Psoas muscle (tissue), 8 donors: ENCODE results near the gene BAIAP3. TPM values are rescaled to one million over a fixed set of nuclear protein-coding genes. Genes with fewer than 3 reads are reported as not detected.

Experiments
- ATAC-seq, 4 donors: fragments of 200-7000 bp; cut with Tn5 transposase; one replicate each; pipeline ENCODE4 v1.9.1; 2020; ENCODE audit warnings: moderate library complexity in 3 of 4, mild to moderate bottlenecking in 2 of 4
- DNase-seq, 2 donors: peaks; one replicate each; pipeline ENCODE4 v3.0.0-alpha.2; 2020
- H3K27ac ChIP-seq: fragments of 200-600 bp; one replicate; pipeline ENCODE4 v1.8.0; 2022
- H3K27me3 ChIP-seq, 3 donors: fragments of 200-600 bp in 1 of 3; one replicate each; pipeline versions ENCODE4 v1.6.1 to v1.8.0; 2013 to 2022; ENCODE audit warnings: low read length in 2 of 3, mild to moderate bottlenecking in 2 of 3, moderate library complexity in 1 of 3; ENCODE audit not compliant: insufficient read depth in 3 of 3
- H3K36me3 ChIP-seq, 2 donors: fragments of 200-600 bp in 1 of 2; one replicate each; pipeline versions ENCODE4 v1.6.1 to v1.8.0; 2013 to 2022; ENCODE audit warnings: low read depth in 1 of 2, mild to moderate bottlenecking in 1 of 2, moderate library complexity in 1 of 2; ENCODE audit not compliant: insufficient read depth in 1 of 2
- H3K4me1 ChIP-seq: fragments of 200-600 bp; one replicate; pipeline ENCODE4 v1.8.0; 2022
- H3K4me3 ChIP-seq: fragments of 200-600 bp; one replicate; pipeline ENCODE4 v1.8.0; 2022; ENCODE audit warnings: mild to moderate bottlenecking
- H3K9me3 ChIP-seq: fragments of 200-600 bp; one replicate; pipeline ENCODE4 v1.8.0; 2022
- WGBS, 3 donors: extraction: QIAGEN DNeasy Blood & Tissue Kit; methylation state at CpG; one replicate each; pipeline versions ENCODE4 v1.1.6 to v1.1.7; 2013; 5-methylcytosine and 5-hydroxymethylcytosine counted together
- intact Hi-C, 2 donors: fragments of 100-400 bp; cut with DNase I; formaldehyde crosslinking; loops; one replicate each; pipeline versions ENCODE4 v1.11.0 to v1.14.2; 2022
- polyA plus RNA-seq, 3 donors: library from polyadenylated mRNA; stranded (reverse); fragments of 200-250 nt; gene quantifications; one replicate each; pipeline ENCODE4 v1.2.3, GENCODE V29; 2013
- total RNA-seq, 4 donors: library from RNA; stranded (reverse); fragmentation: NEBNext Ultra II Directional in 2 of 4; extraction: Animal tissue kit (Norgen Biotek cat#: 25700) in 2 of 4; gene quantifications; one replicate each; pipeline versions ENCODE4 v1.2.1 to v1.2.4, GENCODE V29; 2021 to 2023
- TF ChIP-seq, protein P1 (sequence below): fragments of 200-600 bp; IDR thresholded peaks from one replicate; pipeline ENCODE4 v1.8.0; 2022; ENCODE audit warnings: antibody characterized with exemption
- donor health status: healthy with polysubstance abuse.
- donor health status: DM: no; HTN: no; CAD: no; lungs with moderate emphysema.
- donor health status: Bipolar disorder and iron deficiency.
- donor health status: healthy.
- donor health status: DM: yes; HTN: yes; CAD: no.
- donor health status: DM: no; HTN: no; CAD: no.
- donor health status: DM: no; HTN: no; CAD: no.
- donor health status: DM: yes; HTN: yes; CAD: no.

BAIAP3 gene
- total and polyA plus RNA-seq, 7 donors, result 0.38 to 3.5 (median 1.1) TPM

DNA sequence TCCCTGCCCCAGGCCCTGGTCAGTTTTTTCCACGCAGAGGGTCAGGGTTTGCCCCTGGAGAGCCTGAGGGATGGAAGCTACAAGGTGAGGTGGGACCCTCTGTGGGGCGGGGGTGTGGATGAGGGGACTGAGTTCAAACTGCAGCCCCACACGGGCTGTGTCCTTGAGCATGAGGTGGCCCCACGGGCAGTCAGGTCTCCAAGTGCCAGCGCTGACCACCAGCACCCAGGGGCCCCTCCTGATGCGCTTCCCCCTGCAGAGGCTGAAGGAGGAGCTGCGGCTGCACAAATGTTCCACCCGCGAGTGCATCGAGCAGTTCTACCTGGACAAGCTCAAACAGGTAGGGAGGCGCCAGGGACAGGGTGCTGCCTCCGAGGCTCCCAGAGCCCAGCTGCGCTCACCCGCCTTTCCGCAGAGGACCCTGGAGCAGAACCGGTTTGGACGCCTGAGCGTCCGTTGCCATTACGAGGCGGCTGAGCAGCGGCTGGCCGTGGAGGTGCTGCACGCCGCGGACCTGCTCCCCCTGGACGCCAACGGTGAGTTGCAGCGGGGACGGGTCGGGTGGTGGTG, 13.9 kb downstream of the BAIAP3 start:
- no peak for DNase-seq
- Histone ChIP-seq H3K27me3 (no peaks in the 10 kb centered on the region), H3K27ac (no peak overlapping the region), H3K36me3 (peaks cover 0 to 31% of the 10 kb centered on the region in 2 donors), H3K4me3 (no peak overlapping the region), H3K9me3 (no peaks in the 10 kb centered on the region), H3K4me1 (peaks cover 15% of the 10 kb centered on the region)
- ATAC-seq, result no peak
- TF ChIP-seq, protein P1, sequence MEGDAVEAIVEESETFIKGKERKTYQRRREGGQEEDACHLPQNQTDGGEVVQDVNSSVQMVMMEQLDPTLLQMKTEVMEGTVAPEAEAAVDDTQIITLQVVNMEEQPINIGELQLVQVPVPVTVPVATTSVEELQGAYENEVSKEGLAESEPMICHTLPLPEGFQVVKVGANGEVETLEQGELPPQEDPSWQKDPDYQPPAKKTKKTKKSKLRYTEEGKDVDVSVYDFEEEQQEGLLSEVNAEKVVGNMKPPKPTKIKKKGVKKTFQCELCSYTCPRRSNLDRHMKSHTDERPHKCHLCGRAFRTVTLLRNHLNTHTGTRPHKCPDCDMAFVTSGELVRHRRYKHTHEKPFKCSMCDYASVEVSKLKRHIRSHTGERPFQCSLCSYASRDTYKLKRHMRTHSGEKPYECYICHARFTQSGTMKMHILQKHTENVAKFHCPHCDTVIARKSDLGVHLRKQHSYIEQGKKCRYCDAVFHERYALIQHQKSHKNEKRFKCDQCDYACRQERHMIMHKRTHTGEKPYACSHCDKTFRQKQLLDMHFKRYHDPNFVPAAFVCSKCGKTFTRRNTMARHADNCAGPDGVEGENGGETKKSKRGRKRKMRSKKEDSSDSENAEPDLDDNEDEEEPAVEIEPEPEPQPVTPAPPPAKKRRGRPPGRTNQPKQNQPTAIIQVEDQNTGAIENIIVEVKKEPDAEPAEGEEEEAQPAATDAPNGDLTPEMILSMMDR, result no peak
- WGBS, 3 donors, result 86 to 88% (median 87%) methylated on average over 26 to 31 of the region's 31 CpGs
- intact Hi-C loops, result no loop called here

DNA sequence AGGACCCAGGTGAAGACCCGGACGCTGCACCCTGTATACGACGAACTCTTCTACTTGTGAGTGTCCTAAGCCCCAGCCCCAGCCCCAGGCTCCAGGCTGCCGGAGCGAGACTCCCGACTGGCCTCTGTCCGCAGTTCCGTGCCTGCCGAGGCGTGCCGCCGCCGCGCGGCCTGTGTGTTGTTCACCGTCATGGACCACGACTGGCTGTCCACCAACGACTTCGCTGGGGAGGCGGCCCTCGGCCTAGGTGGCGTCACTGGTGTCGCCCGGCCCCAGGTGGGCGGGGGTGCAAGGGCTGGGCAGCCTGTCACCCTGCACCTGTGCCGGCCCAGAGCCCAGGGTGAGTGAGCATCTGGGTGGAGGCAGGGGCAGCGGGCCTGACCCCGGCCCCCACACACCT, 14.5 kb downstream of the BAIAP3 start:
- no peak for ATAC-seq
- DNase-seq, result no peak
- Histone ChIP-seq H3K4me3 (no peak overlapping the region), H3K9me3 (no peaks in the 10 kb centered on the region), H3K4me1 (peaks cover 21% of the 10 kb centered on the region), H3K27me3 (no peaks in the 10 kb centered on the region), H3K27ac (no peak overlapping the region), H3K36me3 (peaks cover 0 to 31% of the 10 kb centered on the region in 2 donors)
- WGBS, 3 donors, result 88 to 91% (median 89%) methylated on average over 29 of the region's 29 CpGs
- TF ChIP-seq, protein P1, result no peak
- intact Hi-C loops, result no loop called here

DNA sequence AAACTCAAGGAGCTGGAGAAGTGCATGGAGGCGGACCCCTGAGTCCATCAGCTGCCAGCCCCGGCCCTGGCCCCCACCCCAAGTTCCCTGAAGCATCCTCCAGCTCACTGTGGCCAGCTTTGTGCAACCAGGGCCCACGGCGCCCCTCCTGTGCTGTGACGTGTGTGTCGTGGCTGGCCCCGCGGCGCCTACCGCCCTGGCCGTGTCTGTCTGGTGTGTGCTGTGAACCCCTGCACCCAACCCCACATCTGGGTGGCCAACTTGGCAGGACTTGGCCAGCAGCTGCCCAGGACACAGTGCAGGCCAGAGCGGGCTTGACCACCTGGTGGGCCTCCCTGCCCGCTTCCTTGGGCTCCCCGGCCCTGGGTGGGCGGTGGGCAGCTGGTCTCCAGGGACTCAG, 15.0 kb downstream of the BAIAP3 start:
- DNase-seq, result no peak
- no peaks in the 10 kb centered on the region for H3K9me3 ChIP-seq
- WGBS, 3 donors, result 80 to 82% (median 81%) methylated on average over 15 of the region's 15 CpGs
- no peaks in the 10 kb centered on the region for H3K27me3 ChIP-seq
- peaks cover 24% of the 10 kb centered on the region for H3K4me1 ChIP-seq
- H3K36me3 ChIP-seq, result peaks cover 0 to 31% of the 10 kb centered on the region in 2 donors
- H3K4me3 ChIP-seq, result no peak overlapping the region
- H3K27ac ChIP-seq, result no peak overlapping the region
- intact Hi-C loops, result no loop called here
- TF ChIP-seq, protein P1, result no peak
- ATAC-seq, result no peak

DNA sequence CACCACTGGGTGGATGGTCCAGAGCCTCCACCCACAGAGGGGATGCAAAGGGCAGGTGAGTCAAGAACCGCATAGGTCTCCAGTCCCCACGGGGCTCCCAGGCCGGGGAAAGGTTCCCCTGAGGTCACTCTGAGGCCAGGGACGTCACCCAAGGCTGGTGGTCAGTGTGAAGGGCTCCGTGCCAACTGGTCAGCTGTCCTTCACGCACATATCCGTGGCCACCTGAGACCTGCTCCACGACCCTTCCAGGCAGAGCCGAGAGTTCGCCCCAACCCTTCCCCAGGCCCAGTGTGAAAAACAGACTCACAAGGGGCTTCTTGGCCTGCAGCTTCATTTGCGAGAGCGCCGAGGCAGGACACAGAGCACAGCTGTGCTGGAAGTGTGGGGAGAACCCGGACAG, 15.5 kb downstream of the BAIAP3 start:
- intact Hi-C loops, result no loop called here
- TF ChIP-seq, protein P1, result no peak
- DNase-seq, result no peak
- peaks cover 26% of the 10 kb centered on the region for H3K4me1 ChIP-seq
- H3K36me3 ChIP-seq, result peaks cover 0 to 31% of the 10 kb centered on the region in 2 donors
- no peak overlapping the region for H3K4me3 ChIP-seq
- no peaks in the 10 kb centered on the region for H3K27me3 ChIP-seq
- ATAC-seq, result no peak
- 46 to 65% (median 50%) methylated on average over 14 of the region's 14 CpGs for WGBS, 3 donors
- H3K9me3 ChIP-seq, result no peaks in the 10 kb centered on the region
- H3K27ac ChIP-seq, result no peak overlapping the region

DNA sequence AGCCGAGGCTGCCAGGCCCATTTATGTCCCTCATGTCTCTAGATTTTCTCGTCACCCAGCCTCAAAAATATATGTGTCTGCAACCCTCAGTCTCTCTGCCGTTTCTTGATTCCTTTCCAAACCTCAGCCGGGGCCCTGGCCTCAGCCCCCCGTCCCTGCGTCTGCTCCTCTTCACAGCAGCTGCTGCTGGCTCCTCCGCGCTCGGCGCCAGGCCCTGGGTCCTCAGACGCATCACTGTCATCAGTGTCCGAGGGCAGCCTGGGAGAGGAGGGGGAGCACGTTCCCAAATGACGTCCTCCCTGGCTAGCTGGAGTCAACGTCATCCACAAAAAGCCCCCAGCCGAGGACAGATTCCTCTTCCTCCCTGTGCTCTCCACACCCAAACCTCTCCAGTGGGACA, 15.9 kb downstream of the BAIAP3 start:
- Histone ChIP-seq H3K36me3 (peaks cover 0 to 31% of the 10 kb centered on the region in 2 donors), H3K27ac (no peak overlapping the region), H3K9me3 (no peaks in the 10 kb centered on the region), H3K4me1 (peaks cover 26% of the 10 kb centered on the region), H3K27me3 (no peaks in the 10 kb centered on the region), H3K4me3 (no peak overlapping the region)
- DNase-seq (no peak), ATAC-seq (no peak)
- TF ChIP-seq, protein P1, result no peak
- intact Hi-C loops, result no loop called here
- WGBS, 3 donors, result 72 to 80% (median 77%) methylated on average over 15 to 16 of the region's 16 CpGs
